GM19193 (cell line): ENCODE results near the gene PHGDH.

Experiments used
- POLR2A ChIP-seq: IDR thresholded peaks from 4 replicates; pipeline ENCODE4 v1.6.1; 2011; ENCODE audit not compliant: insufficient read depth, insufficient read length; ENCODE audit errors: extremely low read depth

The PHGDH gene

GRCh38 chr1:119783354-119784185, 71.8 kb downstream of the PHGDH start:
- no peak for TF ChIP-seq POLR2A

DNA sequence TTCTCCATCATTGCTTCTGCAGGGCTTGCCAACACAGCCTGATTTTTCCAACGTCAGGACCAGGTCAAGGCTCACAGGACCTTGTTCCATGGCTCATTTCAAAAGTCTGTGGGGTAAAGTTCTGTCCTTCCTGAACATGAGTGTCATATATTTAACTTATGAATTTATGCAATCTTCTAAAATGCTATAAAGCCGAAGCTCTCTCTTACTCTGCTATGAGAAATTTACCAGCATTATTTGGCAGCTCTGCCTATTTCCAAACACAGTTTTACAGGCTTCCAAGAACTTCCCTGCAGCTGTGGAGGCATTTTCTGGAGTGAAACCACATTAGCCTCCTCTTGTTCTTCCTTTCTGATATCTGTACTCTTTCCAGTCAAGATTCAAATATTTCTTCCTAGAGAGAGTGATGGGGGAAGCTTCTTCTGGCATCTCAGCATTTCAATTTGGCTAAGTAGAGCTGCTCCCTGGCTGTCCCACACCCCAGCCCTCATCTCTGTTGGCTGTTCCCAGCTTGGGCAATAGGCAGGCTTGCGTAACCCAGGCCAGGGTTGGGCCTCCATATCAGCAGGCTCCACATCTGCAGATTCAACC, 72.6 kb downstream of the PHGDH start:
- no peak for TF ChIP-seq POLR2A

DNA sequence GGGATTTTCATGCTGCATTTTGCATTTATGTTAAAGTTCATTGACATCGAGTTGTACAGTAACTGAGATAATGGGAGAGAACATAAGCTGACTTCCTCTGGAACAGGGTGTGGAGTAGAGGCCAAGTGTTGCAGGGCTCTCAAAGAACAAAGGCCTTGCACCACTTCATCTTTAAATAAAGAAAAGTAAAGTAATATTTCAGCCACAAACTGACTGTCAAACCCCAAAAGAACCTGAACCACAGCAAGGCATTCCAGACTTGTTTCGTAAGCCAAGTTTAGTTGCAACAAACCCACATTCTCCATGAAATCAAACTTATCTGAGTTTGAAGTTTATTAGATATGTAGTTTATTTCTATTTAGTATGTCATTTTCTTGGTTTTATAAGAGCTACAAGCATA, 76.0 kb downstream of the PHGDH start:
- TF ChIP-seq POLR2A = no peak

- no peak for TF ChIP-seq POLR2A
Observed at GRCh38 chr1:119790451-119791198, 78.9 kb downstream of the PHGDH start.

- no peak for TF ChIP-seq POLR2A
Observed at GRCh38 chr1:119791377-119791776, 79.6 kb downstream of the PHGDH start.
